Urothelium cell line (cell line): ENCODE data around the gene SLC13A3.

Experiments
- DNase-seq: peaks from one replicate; pipeline ENCODE4 v3.0.0; 2011; ENCODE audit warnings: low spot score, mixed read lengths
- FAIRE-seq: peaks from 2 replicates; lab custom pipeline; 2011; peaks lifted over from hg19 to GRCh38; lab: Jason Lieb, UNC

Gene SLC13A3

DNA sequence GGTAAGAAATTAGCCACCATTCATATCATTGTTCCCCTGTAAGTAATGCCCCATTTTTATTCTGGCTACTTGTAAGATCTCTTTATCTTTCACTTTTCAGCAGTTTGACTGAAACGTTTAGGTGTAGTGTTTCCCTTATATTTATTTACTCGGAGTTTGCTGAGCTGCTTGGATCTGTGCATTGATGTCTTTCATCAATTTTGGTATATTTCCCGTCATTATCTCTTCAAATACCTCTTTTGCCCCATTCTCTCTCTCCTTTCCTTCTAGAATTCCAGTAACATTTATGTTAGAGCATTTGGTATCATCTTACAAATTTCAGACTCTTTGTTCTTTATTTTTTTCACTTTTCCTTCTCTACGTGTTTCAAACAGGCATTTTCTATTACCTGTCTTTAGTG is 9.2 kb upstream of the SLC13A3 start:
- DNase-seq: no peak

GRCh38 chr20:46657618-46658017 is 6.4 kb upstream of the SLC13A3 start:
- no peak for DNase-seq
- FAIRE-seq: no peak

More for the DNA sequence above, 9.2 kb upstream of the SLC13A3 start:
- FAIRE-seq: no peak

GRCh38 chr20:46657137-46657536 is 5.9 kb upstream of the SLC13A3 start:
- no peak for FAIRE-seq

DNA sequence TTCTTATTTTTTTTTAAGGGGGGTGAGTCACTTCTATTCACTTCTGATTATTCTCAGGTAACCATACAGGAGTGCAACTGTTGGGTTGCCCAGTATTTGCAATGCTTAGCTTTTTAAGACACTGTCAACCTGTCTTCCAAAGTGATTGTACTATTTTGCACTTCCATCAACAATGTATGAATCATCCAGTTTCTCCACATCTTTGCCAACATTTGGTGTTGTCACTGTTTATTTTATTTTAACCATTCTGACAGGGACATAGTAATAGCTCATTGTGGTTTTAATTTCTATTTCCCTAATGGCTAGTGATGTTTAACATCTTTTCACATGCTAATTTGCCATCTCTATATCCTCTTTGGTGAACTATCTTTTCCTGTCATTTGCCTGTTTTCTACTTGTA is 1.4 kb upstream of the SLC13A3 start:
- DNase-seq (no peak), FAIRE-seq (no peak)

More at GRCh38 chr20:46657137-46657536, 5.9 kb upstream of the SLC13A3 start:
- DNase-seq: no peak

GRCh38 chr20:46650575-46651090 is 626 bp downstream of the SLC13A3 start:
- DNase-seq (no peak), FAIRE-seq (no peak)

DNA sequence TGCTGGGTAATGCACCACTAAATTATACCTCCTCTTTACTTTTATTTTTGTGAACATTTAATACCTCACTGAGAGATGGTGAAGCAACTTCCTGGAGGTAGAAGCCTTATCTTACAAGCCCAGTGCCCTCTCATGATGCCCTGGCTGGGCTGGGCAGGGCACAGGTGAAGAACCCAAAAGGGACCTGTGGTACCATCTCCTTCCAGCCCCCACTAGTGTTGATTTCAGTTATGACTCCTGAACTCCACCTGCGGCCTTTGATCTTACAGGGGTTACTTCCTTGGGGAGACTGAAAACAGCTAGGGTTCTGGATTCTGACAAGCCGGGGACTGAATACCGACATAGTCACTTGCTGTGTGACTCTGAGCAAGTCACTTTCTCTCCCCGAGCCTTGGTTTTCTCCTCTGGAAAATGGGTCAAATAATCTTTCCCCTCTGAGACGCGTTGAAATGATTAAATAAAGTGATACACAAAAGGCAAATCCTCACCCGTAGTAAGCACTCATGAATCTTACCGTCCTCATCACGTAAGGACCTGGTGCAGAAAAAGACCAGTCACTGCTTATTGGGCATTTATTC is 1.2 kb downstream of the SLC13A3 start:
- no peak for FAIRE-seq
- no peak for DNase-seq

- FAIRE-seq (no peak), DNase-seq (no peak)
Observed at GRCh38 chr20:46649650-46649949, 1.7 kb downstream of the SLC13A3 start.

DNA sequence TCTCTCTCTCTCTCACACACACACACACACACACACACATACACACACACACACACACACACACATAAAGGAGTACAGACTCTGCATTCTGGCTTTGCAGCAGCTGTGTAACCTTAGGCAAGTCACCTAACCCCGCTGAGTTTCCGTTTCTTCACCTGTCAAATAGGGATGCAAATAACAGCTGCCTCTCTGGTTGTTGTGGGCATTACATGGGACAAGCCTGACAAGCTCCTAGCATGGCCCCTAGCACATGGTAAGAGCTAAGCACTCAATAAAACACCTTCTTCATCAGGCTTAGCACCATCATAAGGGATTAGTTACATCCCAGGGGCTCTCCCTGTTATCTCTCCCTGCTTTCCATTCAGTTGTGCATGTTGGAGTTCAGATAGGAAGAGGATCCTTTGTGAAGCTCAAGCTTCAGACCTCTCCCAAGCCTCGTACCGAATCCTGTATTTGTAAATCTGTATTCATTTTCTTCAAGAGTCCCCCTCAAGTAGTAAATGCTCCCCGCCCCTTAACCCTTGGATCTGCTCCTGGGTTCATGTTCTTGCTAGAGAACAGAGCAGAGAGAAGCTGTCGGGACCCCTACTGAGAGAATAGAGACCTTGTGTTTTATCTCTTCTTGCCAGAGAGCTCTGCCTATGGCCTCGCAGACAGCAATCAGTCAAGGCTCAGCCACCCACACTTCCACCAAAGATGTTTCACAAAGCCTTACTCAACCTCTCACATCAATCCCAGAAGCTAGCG is 2.2 kb downstream of the SLC13A3 start:
- DNase-seq: no peak
- FAIRE-seq: no peak

- no peak for FAIRE-seq
Observed at GRCh38 chr20:46647469-46647868, 3.8 kb downstream of the SLC13A3 start.

DNA sequence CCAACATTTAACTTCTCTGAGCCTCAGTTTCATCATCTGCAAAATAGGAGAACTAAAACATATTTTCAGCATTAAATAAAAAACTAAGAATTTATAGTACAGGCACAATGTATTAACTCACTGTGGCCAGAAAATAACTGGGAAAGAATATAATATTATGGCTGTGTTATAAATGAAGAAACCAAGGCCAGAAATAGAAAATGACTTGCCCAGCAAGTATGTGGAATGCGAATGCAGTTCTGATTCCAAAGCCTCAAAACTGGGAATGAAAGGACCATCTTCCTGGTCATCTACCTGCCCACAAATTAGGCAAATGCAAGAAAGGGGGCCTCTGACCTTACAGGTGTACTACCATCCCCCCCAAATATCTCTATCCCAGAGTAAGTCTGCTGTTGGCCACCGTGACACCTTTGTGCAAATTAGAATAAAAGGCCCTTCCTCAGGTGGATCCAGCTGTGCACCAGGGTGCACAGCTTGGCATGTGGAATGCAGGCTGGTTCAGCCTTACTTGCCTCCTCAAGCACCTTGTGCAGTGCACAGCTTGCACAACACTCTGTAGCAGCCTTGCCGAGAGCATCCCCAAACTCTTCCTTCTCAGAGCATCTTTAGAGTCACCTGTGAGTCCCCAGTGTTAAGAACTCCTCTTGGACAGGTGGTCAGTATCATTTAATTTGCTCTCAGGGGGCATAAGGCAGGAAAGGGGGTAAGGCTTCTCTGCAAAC is 4.4 kb downstream of the SLC13A3 start:
- no peak for FAIRE-seq
- DNase-seq: no peak

More at GRCh38 chr20:46647469-46647868, 3.8 kb downstream of the SLC13A3 start:
- DNase-seq: no peak

- DNase-seq: no peak
- no peak for FAIRE-seq
Observed at GRCh38 chr20:46646122-46646521, 5.1 kb downstream of the SLC13A3 start.

- no peak for FAIRE-seq
- DNase-seq: no peak
Observed at GRCh38 chr20:46644733-46645132, 6.5 kb downstream of the SLC13A3 start.

DNA sequence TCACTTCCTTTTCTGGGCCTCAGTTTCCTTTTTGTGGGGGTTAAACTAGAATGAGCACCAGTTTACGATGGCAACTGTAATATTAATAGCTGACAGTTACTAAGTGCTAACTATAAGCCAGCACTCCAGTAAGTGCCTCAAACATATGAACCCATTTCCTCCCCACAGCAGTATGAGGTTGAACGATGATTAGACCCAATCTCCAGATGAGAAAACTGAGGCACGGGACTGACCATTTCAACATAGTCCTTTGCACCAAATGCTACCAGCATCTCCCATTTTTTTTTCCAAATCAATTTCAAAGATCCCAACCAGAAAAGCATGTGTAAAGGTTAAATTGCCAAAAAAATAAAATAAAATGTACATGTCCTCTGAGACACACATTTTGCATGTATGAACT is 7.1 kb downstream of the SLC13A3 start:
- FAIRE-seq (no peak), DNase-seq (no peak)

- FAIRE-seq (no peak), DNase-seq (no peak)
Observed at GRCh38 chr20:46642969-46643343, 8.3 kb downstream of the SLC13A3 start.

- FAIRE-seq: peak; percentile 30
Observed at GRCh38 chr20:46642265-46642968, 8.8 kb downstream of the SLC13A3 start.

GRCh38 chr20:46641424-46641823 is 9.8 kb downstream of the SLC13A3 start:
- no peak for DNase-seq
- no peak for FAIRE-seq

More at GRCh38 chr20:46642265-46642968, 8.8 kb downstream of the SLC13A3 start:
- no peak for DNase-seq

DNA sequence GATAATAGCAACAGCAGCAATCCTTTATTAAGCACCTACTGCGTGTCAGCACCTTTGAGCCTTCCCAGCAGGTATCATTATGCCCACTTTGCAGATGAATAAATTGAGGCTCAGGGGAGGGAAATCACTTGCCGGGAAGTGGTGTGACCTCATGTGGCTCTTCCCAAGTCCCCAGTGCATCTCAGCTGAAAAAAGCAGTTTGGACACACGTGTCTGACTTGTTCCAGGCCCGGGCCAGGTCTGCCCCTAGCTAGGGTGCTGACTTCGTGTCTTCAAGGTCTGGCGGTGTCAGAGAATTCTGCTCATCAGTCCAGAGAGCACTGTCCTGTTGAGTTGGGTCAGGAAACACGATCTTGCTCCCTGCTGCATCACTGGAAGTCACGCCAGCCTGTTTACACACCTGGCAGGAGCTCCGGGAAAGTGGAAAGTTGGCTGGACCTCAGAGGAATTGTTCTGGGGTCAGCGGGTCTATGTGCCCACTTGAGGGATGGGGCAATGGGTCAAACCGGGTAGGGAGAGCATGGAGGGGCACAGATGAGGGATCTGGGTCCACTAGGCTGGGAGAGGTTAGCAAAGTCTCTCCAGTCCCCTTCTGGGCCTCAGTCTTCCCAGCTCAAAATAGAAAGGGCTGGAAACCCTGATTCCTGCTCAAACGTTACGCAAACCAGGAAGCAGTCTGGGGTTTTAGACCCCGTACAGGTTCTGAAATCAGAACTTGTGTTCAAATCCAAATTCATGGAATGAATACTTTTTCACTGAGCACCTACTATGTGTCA is 10.5 kb downstream of the SLC13A3 start:
- DNase-seq: no peak
- no peak for FAIRE-seq

DNA sequence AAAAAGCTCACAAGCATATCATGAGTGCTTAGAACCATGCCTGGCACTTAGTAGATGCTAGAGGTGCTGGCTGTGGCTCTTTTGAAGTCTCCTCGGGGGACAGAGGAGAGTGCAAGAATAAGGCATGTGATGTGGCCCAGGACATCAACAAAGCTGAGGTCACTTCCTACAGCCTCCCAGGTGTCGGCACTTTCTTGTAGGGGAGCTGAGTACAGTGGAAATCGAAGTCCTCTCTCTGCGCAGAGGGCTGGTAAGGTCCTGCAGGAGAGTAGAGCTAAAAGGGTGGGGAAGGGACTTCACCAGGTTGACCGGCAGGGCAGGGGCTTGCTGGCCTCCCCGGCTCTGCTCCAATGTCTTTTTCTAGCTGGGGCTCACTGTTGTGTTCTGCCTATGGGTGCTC is 11.2 kb downstream of the SLC13A3 start:
- FAIRE-seq (no peak), DNase-seq (no peak)

DNA sequence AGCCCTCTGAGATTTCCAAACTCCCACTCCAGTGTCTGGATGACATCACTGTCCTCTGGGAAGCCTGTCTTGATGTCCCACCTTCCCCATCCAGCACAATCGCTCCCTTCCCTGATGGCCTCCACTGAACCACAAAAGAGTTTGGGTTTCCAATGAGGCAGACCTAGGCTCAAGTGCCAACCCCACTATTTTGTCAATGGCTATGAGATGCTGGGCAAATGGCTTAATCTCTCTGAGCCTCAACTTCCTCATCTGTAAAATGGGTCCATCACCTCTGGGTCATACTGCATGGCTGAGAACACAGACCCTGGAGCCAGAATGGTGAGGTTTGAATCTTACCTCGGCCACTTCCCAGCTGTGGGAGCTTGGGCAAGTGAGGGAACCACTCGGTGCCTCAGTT is 11.7 kb downstream of the SLC13A3 start:
- no peak for DNase-seq
- FAIRE-seq: no peak

DNA sequence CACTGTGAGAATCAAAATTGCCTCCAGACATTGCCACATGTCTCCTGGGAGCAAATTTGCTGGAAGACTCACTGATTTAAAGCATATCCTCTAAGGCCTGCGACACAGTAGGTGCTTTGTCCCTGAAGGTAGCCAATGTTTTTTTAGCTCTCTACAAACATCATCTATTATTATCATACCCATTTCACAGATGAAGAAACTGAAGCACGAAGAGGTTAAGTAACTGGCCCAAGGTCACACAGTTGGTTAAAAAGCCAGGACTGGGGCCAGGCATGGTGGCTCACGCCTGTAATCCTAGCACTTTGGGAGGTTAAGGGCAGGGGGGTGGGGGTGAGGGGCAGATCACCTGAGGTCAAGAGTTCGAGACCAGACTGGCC is 12.4 kb downstream of the SLC13A3 start:
- no peak for FAIRE-seq
- no peak for DNase-seq
